CD4-positive, alpha-beta T cell (primary cell): ENCODE results near the gene FAM81B. TPM values are rescaled to one million over a fixed set of nuclear protein-coding genes. Genes with fewer than 3 reads are reported as not detected.

Experiments
- ATAC-seq: fragments of 200-7000 bp; cut with Tn5 transposase; one replicate; pipeline ENCODE4 v1.10.0; 2022; ENCODE audit warnings: mild to moderate bottlenecking; ENCODE audit not compliant: poor library complexity
- CTCF ChIA-PET: fragments of 350-600 bp; sonication (Branson Sonifier 250); formaldehyde crosslinking; loops from one replicate; lab custom pipeline; 2021; ENCODE audit warnings: antibody characterized with exemption, inconsistent platforms; lab: Charles Lee
- POLR2A ChIA-PET: fragments of 350-600 bp; sonication (Branson Sonifier 250); formaldehyde crosslinking; loops from one replicate; lab custom pipeline; 2021; ENCODE audit warnings: antibody characterized with exemption, inconsistent platforms; lab: Charles Lee
- DNase-seq, 14 experiments: peaks; one replicate each; pipeline ENCODE4 v3.0.0-alpha.2; 2013 to 2020; ENCODE audit warnings: mixed read lengths in 2 of 14
- H3K27ac ChIP-seq, 2 donors: one replicate each; pipeline versions ENCODE4 v1.5.1 to v1.7.0; 2013; ENCODE audit warnings: low read length in 2 of 2, low read depth in 1 of 2, mild to moderate bottlenecking in 1 of 2
- H3K27me3 ChIP-seq, 2 experiments: 1 replicate in 1 of 2; 2 replicates in 1 of 2; pipeline versions ENCODE4 v1.6.1 to v1.7.0; 2013; ENCODE audit warnings: low read length in 2 of 2, control low read depth in 1 of 2, mild to moderate bottlenecking in 1 of 2, moderate library complexity in 1 of 2; ENCODE audit not compliant: insufficient read depth in 2 of 2, control insufficient read depth in 1 of 2
- H3K36me3 ChIP-seq: one replicate; pipeline ENCODE4 v1.6.1; 2013; ENCODE audit warnings: low read length, control low read depth; ENCODE audit not compliant: insufficient read depth
- H3K4me1 ChIP-seq: one replicate; pipeline ENCODE4 v1.6.1; 2013; ENCODE audit warnings: low read length, control low read depth; ENCODE audit not compliant: insufficient read depth
- H3K4me3 ChIP-seq: one replicate; pipeline ENCODE4 v1.5.1; 2013; ENCODE audit warnings: mild to moderate bottlenecking, low read length, moderate library complexity
- H3K9me3 ChIP-seq, 2 experiments: 1 replicate in 1 of 2; 2 replicates in 1 of 2; pipeline versions ENCODE4 v1.6.1 to v1.7.0; 2013; ENCODE audit warnings: low read length in 2 of 2, mild to moderate bottlenecking in 2 of 2, control low read depth in 1 of 2, moderate library complexity in 1 of 2; ENCODE audit not compliant: control insufficient read depth in 1 of 2, insufficient read depth in 1 of 2
- H3K27ac Mint-ChIP-seq: one replicate; pipeline ENCODE4 v1.8.0; 2020; ENCODE audit warnings: mixed read lengths
- H3K27me3 Mint-ChIP-seq: one replicate; pipeline ENCODE4 v1.8.0; 2021; ENCODE audit warnings: mixed read lengths
- H3K36me3 Mint-ChIP-seq: one replicate; pipeline ENCODE4 v1.8.0; 2021; ENCODE audit warnings: low read depth, mixed read lengths
- H3K4me1 Mint-ChIP-seq: one replicate; pipeline ENCODE4 v1.8.0; 2021; ENCODE audit warnings: low read depth, mixed read lengths
- H3K4me3 Mint-ChIP-seq: one replicate; pipeline ENCODE4 v1.8.0; 2020; ENCODE audit warnings: mild to moderate bottlenecking, mixed read lengths
- H3K9me3 Mint-ChIP-seq: one replicate; pipeline ENCODE4 v1.8.0; 2020; ENCODE audit warnings: mixed read lengths
- CTCF ChIP-seq: fragments of 200-600 bp; IDR thresholded peaks from one replicate; pipeline ENCODE4 v1.8.0; 2022; ENCODE audit warnings: antibody characterized with exemption, mild to moderate bottlenecking
- intact Hi-C, 2 experiments: fragments of 100-400 bp; cut with DNase I in 1 of 2; cut with micrococcal nuclease in 1 of 2; formaldehyde crosslinking; loops; one replicate each; pipeline versions ENCODE4 v1.15.1 to v1.9.0; 2023 to 2025; cut with DNase I, micrococcal nuclease
- total RNA-seq, 174 experiments: library from RNA in 2 of 174; stranded (reverse) in 2 of 174; gene quantifications; one replicate each; pipeline ENCODE4 v1.2.3 and lab custom pipeline; 2021 to 2026

The FAM81B gene
- total RNA-seq, 2 experiments from 2014 or later = not detected

- no peaks in the 10 kb centered on the region for H3K9me3 ChIP-seq
- Mint-ChIP-seq H3K4me1 (peaks cover 20% of the 10 kb centered on the region), H3K27ac (no peak overlapping the region), H3K27me3 (no peaks in the 10 kb centered on the region), H3K36me3 (no peaks in the 10 kb centered on the region), H3K9me3 (no peaks in the 10 kb centered on the region), H3K4me3 (peak overlapping the region; percentile 22)
- no peak overlapping the region for H3K4me3 ChIP-seq
- ATAC-seq (no peak), DNase-seq (no peak)
- no peaks in the 10 kb centered on the region for H3K4me1 ChIP-seq
- H3K27ac ChIP-seq = no peak overlapping the region
- no peak for TF ChIP-seq CTCF
- H3K27me3 ChIP-seq = no peaks in the 10 kb centered on the region
- intact Hi-C loops = no loop called here
- H3K36me3 ChIP-seq = no peaks in the 10 kb centered on the region
- CTCF ChIA-PET = no interaction called here
- POLR2A ChIA-PET = no interaction called here
Measured at GRCh38 chr5:95380103-95380628, 11.0 kb upstream of the FAM81B start.

- Histone ChIP-seq H3K4me3 (no peak overlapping the region), H3K9me3 (no peaks in the 10 kb centered on the region), H3K27me3 (no peaks in the 10 kb centered on the region), H3K27ac (no peak overlapping the region), H3K36me3 (no peaks in the 10 kb centered on the region), H3K4me1 (no peaks in the 10 kb centered on the region)
- Mint-ChIP-seq H3K27ac (no peak overlapping the region), H3K36me3 (no peaks in the 10 kb centered on the region), H3K4me3 (no peak overlapping the region), H3K4me1 (peaks cover 20% of the 10 kb centered on the region), H3K9me3 (no peaks in the 10 kb centered on the region), H3K27me3 (peaks cover 5% of the 10 kb centered on the region)
- ATAC-seq (no peak), DNase-seq (no peak)
- ChIA-PET POLR2A (no interaction called here), CTCF (no interaction called here)
- TF ChIP-seq CTCF = no peak
- intact Hi-C loops = no loop called here
Measured at GRCh38 chr5:95382801-95383200, 8.4 kb upstream of the FAM81B start.

GRCh38 chr5:95384485-95385213, 6.5 kb upstream of the FAM81B start:
- no peaks in the 10 kb centered on the region for H3K27me3 ChIP-seq
- H3K4me3 ChIP-seq = no peak overlapping the region
- ATAC-seq (no peak), DNase-seq (no peak)
- H3K27ac ChIP-seq = no peak overlapping the region
- intact Hi-C loops = no loop called here
- H3K36me3 ChIP-seq = no peaks in the 10 kb centered on the region
- no peak overlapping the region for H3K4me3 Mint-ChIP-seq
- no peaks in the 10 kb centered on the region for H3K4me1 ChIP-seq
- H3K36me3 Mint-ChIP-seq = no peaks in the 10 kb centered on the region
- H3K9me3 ChIP-seq = no peaks in the 10 kb centered on the region
- H3K27ac Mint-ChIP-seq = no peak overlapping the region
- peaks cover 17% of the 10 kb centered on the region for H3K4me1 Mint-ChIP-seq
- no peak for TF ChIP-seq CTCF
- H3K27me3 Mint-ChIP-seq = peaks cover 5% of the 10 kb centered on the region
- CTCF ChIA-PET = no interaction called here
- H3K9me3 Mint-ChIP-seq = no peaks in the 10 kb centered on the region
- POLR2A ChIA-PET = no interaction called here
